ENCODE measurements around the gene AJAP1. TPM values are rescaled to one million over a fixed set of nuclear protein-coding genes. Genes with fewer than 3 reads are reported as not detected.

The AJAP1 gene
- total RNA-seq, 2 donors from 2014 or later, result 0.41 to 0.49 TPM

- no peak for ATAC-seq (ENCODE audit: insufficient number of reproducible peaks, low FRiP score, low read depth)
- peaks cover 17% of the 10 kb centered on the region for H3K27me3 ChIP-seq (replicated peaks; ENCODE audit: insufficient read depth)
- no peak for TF ChIP-seq CTCF (IDR thresholded peaks at IDR 0.05)
Observed at GRCh38 chr1:4657244-4657789, 2.9 kb downstream of the AJAP1 start.

GRCh38 chr1:4657960-4658541 is 3.6 kb downstream of the AJAP1 start:
- no peak for ATAC-seq (ENCODE audit: insufficient number of reproducible peaks, low FRiP score, low read depth)
- Histone ChIP-seq H3K27me3 (replicated peaks; ENCODE audit: insufficient read depth) (peaks cover 17% of the 10 kb centered on the region), H3K4me3 (no peak overlapping the region), H3K36me3 (no peaks in the 10 kb centered on the region), H3K27ac (no peak overlapping the region), H3K4me1 (ENCODE audit: control insufficient read depth in 1 of 2, low read depth in 2 of 2) (peaks cover 0 to 9% of the 10 kb centered on the region in 2 donors), H3K9me3 (no peaks in the 10 kb centered on the region)
- TF ChIP-seq CTCF (IDR thresholded peaks at IDR 0.05), result no peak
- DNase-seq (ENCODE audit: low spot score), result no peak

More at GRCh38 chr1:4657244-4657789, 2.9 kb downstream of the AJAP1 start:
- Histone ChIP-seq H3K4me1 (ENCODE audit: control insufficient read depth in 1 of 2, low read depth in 2 of 2) (peaks cover 3 to 17% of the 10 kb centered on the region in 2 donors), H3K27ac (no peak overlapping the region), H3K36me3 (no peaks in the 10 kb centered on the region), H3K4me3 (no peak overlapping the region), H3K9me3 (no peaks in the 10 kb centered on the region)
- DNase-seq (ENCODE audit: low spot score), result no peak

- H3K4me3 ChIP-seq, result no peak overlapping the region
- H3K27ac ChIP-seq, result no peak overlapping the region
- no peaks in the 10 kb centered on the region for H3K36me3 ChIP-seq
- H3K4me1 ChIP-seq (ENCODE audit: control insufficient read depth in 1 of 2, low read depth in 2 of 2), result peaks cover 0 to 4% of the 10 kb centered on the region in 2 donors
- ATAC-seq (ENCODE audit: insufficient number of reproducible peaks, low FRiP score, low read depth), result no peak
- H3K9me3 ChIP-seq, result no peaks in the 10 kb centered on the region
- H3K27me3 ChIP-seq (replicated peaks; ENCODE audit: insufficient read depth), result peaks cover 11% of the 10 kb centered on the region
- no peak for TF ChIP-seq CTCF (IDR thresholded peaks at IDR 0.05)
- DNase-seq (ENCODE audit: low spot score), result no peak
Observed at GRCh38 chr1:4658643-4659628, 4.5 kb downstream of the AJAP1 start.

GRCh38 chr1:4660917-4661594 is 6.6 kb downstream of the AJAP1 start:
- no peak for TF ChIP-seq CTCF (IDR thresholded peaks at IDR 0.05)
- no peaks in the 10 kb centered on the region for H3K9me3 ChIP-seq
- H3K4me3 ChIP-seq, result no peak overlapping the region
- H3K27ac ChIP-seq, result no peak overlapping the region
- H3K27me3 ChIP-seq (replicated peaks; ENCODE audit: insufficient read depth), result peaks cover 9% of the 10 kb centered on the region
- DNase-seq (ENCODE audit: low spot score) (no peak), ATAC-seq (ENCODE audit: insufficient number of reproducible peaks, low FRiP score, low read depth) (no peak)
- no peaks in the 10 kb centered on the region for H3K4me1 ChIP-seq (ENCODE audit: control insufficient read depth in 1 of 2, low read depth in 2 of 2)
- no peaks in the 10 kb centered on the region for H3K36me3 ChIP-seq

- Histone ChIP-seq H3K4me3 (no peak overlapping the region), H3K27me3 (replicated peaks; ENCODE audit: insufficient read depth) (peaks cover 7% of the 10 kb centered on the region), H3K9me3 (no peaks in the 10 kb centered on the region), H3K36me3 (no peaks in the 10 kb centered on the region), H3K4me1 (ENCODE audit: control insufficient read depth in 1 of 2, low read depth in 2 of 2) (no peaks in the 10 kb centered on the region), H3K27ac (no peak overlapping the region)
- TF ChIP-seq CTCF (IDR thresholded peaks at IDR 0.05), result no peak
- DNase-seq (ENCODE audit: low spot score) (no peak), ATAC-seq (ENCODE audit: insufficient number of reproducible peaks, low FRiP score, low read depth) (no peak)
Observed at GRCh38 chr1:4661595-4661917, 7.1 kb downstream of the AJAP1 start.
